NCI-H128 (cell line): ENCODE measurements around the gene ZNF419.
"Not testable (repeated sequence)": the region's sequence is repeated elsewhere in the genome, so short reads cannot be mapped to it uniquely, and the experiment has no call there.

ENCODE experiments used
- DNase-seq: peaks from one replicate; lab custom pipeline; 2025; ENCODE audit not compliant: unreplicated experiment; lab: John Stamatoyannopoulos, UW

ZNF419 gene

DNA sequence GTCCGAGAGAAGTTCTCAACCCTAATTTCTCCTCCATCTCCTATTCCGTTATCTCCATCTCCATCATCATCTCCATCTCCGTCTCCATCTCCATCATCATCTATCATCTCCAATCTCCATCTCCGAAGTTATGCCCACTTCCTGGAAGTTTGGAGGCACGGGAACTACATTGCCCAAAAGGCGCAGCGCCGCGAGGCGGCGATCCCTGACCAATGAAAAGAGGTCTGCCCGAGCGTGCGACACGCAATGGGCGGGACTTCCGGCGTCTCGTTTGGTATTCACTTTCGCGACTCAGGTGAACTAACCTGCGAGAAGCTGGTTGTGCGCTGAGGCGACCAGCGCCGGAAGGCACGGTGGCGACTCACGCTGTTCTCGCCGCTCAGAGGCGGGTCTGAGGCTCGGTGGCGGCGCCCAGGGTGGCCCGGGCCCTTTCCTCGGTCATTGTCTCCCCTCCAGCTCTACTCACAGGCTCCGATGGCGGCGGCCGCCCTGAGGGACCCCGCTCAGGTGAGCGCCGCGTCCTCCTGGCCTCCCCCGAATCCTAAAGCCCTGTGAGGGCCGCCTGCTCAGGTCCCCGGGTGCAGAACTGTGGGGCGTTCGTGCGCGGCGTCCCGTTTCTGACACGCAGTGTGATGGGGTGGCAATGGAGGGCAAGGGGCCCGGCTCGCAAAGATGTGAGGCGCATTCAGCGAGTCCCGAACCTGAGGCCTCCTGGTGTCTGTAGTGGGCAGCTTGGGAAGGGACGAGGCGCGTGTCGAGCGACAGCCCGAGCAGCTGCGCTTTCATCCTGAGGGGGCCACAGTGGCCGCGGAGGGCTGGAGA lies at the start of gene ZNF419:
Gene ZNF419, plus strand, starts transcription at position 274 of the 822 bp plus-strand sequence. Its CDS starts 201 bp downstream, at position 475.
- DNase-seq = peak; percentile 89

GRCh38 chr19:57437931-57438330 lies 49.6 kb upstream of the ZNF419 start:
- DNase-seq = no peak

- DNase-seq = no peak
These were observed 48.6 kb upstream of the ZNF419 start for GRCh38 chr19:57438925-57439324.

DNA sequence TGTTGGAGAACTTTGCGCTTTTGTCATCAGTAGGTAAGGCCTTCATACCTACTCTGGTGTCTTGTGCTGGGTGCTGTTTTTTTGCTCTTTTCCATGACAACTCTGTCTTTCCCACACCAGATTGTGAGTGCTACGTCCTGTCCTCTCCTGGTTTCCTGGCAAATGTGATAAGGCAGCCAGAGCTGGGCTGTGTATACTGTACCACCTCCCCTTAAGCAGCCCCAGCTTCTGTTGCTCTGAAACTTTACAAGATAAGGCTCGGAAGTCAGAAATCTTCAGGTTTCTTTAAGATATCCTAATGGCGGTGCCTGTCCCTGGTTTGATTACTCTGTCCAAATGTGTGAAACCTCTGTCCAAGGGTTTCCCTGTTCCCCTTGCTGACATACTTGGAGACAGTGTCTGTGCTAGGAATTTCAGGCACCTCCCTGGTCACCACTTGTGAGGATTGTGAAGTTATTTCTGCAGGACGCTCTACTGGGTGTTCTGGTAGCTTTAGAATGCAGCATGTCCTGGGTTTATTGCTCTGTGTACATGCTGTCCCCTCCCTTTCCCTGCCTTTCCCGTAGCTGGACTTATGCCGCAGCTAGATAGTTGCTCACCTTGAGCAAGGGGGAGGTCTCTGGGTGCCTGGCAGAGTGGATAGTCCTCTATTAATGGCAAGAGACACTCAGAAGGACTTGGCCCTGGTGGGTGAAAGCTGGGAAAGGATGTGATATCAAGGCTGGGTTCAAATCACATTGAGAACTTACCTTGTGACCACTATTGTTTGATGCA lies 45.4 kb upstream of the ZNF419 start:
- DNase-seq = no peak

- DNase-seq = no peak
These were observed 44.3 kb upstream of the ZNF419 start for GRCh38 chr19:57443121-57443696.

- no peak for DNase-seq
These were observed 35.2 kb upstream of the ZNF419 start for GRCh38 chr19:57452307-57452706.

DNA sequence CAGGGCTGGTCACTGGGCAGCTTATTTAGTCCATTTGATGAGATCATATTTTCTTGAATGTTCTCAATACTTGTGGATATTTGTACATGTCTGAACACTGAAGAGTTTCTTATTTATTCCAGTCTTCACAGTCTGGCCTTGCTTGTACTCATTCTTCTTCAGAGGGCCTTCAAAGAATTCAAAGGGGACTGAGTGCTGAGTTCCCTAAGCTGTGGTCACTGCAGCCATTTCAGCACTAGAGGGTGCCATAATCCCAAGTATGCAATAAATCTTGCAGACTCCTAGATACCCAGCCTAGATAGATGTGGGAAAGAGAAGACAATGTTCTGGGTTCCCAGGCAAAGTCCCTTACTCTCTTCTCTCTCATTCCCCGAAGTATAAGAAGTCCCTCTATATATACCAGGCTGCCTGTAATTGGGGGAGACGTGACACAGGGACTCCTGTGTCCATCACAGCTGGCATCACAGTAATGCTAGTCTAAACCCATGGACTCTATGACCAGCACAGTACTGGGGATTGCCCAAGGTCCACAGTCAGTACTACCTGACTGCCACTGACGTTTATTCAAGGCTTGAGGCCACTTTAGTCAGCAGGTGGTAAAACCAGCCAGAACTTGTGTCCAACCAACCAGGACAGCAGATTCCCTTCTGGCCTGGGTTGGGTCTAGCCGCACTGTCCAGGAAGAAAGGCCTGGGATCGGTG lies 21.7 kb upstream of the ZNF419 start:
- DNase-seq = no peak

DNA sequence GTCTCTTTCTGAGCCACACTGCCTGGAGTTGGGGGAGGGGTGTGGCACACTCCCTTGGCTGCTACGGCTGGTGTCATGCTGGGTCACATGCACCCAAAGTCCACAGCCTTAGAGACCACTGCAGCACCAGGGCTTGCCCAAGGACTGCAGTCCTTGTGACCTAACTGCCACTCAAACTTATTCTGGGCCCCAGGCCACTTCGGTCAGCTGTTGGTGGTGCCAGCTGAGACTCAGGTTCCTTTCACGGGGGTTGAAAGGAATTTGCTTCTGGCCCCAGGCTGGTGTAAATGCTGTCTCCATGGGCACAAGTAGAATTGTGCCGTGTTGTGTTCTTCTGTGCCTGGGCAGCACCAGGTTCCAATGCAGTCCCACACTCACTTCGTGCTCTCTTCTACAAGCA lies 21.1 kb upstream of the ZNF419 start:
- DNase-seq = no peak

- DNase-seq = no peak
These were observed 13.9 kb upstream of the ZNF419 start for GRCh38 chr19:57473646-57474045.

DNA sequence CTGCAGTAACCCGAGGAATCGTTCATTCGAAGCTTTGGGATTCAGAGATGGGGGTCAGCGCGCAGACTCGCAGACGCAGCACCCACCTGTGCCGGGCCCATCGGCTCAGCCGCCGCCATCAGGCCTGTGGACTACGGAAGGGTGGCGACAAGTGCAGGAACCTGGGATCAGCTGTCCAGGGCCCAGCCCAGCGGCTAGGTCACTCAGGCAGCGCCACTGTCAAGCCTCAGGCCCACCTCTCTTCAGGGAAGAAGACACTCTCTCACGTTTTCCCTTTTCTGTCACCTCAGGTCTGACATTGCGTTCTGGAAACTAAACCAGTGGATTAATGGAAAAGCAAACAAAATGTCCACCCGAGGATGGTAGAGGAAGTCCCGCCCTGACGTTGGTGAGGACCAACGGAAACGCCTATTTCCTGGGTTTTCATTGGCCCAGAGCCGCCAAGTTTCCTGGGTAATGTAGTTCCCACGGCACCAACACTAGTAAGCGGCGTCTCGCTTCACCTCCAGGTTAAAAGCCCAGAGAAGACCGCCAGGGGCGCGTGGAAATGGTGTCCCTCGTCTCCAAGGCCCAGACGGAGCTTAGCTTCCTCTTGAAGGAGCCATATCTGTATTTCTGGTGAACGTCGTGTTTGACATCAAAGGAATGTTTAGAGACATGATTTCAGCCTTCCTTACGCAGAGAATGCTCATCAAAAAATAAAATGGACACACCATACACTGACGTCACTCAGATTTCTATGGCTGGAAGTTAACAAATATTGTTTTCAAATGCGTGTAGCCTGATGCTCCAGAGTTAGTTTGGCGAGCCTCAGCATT lies 10.2 kb upstream of the ZNF419 start, which contains the start of gene ZNF772:
Gene ZNF772, minus strand, starts transcription at position 376 of the 818 bp plus-strand sequence. Its CDS starts 257 bp downstream, at position 119.
- peak; percentile 81 for DNase-seq

GRCh38 chr19:57488299-57488644 lies 722 bp downstream of the ZNF419 start:
- DNase-seq = not testable (repeated sequence)

GRCh38 chr19:57499332-57499679 lies 11.8 kb downstream of the ZNF419 start:
- DNase-seq = not testable (repeated sequence)

GRCh38 chr19:57499680-57500395 lies 12.3 kb downstream of the ZNF419 start, which contains the start of gene ZNF773:
ZNF773 (plus strand) TSS chr19:57499938; CDS start chr19:57500081, 143 bp downstream.
- peak; percentile 81 for DNase-seq

DNA sequence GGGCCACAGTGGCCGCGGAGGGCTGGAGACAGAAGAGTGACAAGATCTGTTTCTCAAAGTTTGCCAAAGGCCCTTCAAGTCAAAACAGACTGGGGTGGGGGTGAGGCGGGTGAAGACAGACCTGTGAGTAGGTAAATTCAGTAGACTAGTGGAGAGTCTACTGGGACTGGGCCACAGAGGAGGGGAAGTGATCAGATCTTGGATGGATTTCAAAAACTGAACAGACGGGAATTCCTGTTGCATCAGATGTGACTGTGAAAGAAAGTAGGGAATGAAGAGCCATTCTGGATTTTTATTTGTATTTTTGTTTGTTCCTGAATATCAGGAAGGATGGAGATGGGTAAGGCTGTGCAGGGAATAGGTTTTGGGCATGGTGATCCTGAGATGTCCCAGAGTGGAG lies 12.8 kb downstream of the ZNF419 start:
- not testable (repeated sequence) for DNase-seq

- DNase-seq = no peak
These were observed 18.6 kb downstream of the ZNF419 start for GRCh38 chr19:57506163-57506562.

GRCh38 chr19:57511484-57511883 lies 23.9 kb downstream of the ZNF419 start:
- DNase-seq = no peak

GRCh38 chr19:57512845-57513244 lies 25.3 kb downstream of the ZNF419 start:
- no peak for DNase-seq

- DNase-seq = no peak
These were observed 27.7 kb downstream of the ZNF419 start for GRCh38 chr19:57515255-57515654.

GRCh38 chr19:57518021-57518420 lies 30.5 kb downstream of the ZNF419 start:
- DNase-seq = not testable (repeated sequence)
